HG03139 (cell line): ENCODE measurements around the gene APOL3.
"Not testable (repeated sequence)": the region's sequence is repeated elsewhere in the genome, so short reads cannot be mapped to it uniquely, and the experiment has no call there.

Source experiments
- ATAC-seq: cut with Tn5 transposase; IDR thresholded peaks from one replicate; pipeline ENCODE4 v1.9.1; 2021; ENCODE audit not compliant: unreplicated experiment

Gene APOL3

DNA sequence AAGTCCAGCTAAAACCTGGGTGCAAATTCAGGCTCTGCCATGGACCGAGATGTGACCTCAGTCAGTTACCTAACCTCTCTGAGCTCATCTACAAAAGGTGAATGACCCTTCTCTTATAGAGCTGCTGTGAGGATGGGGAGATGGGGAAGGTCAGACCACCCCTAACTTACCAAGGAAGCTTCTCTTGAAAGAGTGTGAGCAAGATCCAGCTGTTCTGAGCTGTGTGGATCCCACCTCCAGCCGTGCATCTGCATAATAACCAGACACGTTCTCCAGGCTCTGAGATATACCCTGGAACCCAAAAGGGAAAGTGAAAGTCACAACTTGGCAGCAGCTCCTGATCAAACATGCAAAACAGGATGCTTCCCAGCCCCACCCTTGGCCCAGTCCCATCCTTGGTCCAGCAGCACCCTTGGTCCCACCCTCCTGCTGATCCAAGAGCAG is at the start of gene APOL3:
TSS of gene APOL3 (minus strand) at position 257 of the 444 bp plus-strand sequence. CDS start 11,700 bp downstream, outside the sequence.
- ATAC-seq: peak; percentile 47

DNA sequence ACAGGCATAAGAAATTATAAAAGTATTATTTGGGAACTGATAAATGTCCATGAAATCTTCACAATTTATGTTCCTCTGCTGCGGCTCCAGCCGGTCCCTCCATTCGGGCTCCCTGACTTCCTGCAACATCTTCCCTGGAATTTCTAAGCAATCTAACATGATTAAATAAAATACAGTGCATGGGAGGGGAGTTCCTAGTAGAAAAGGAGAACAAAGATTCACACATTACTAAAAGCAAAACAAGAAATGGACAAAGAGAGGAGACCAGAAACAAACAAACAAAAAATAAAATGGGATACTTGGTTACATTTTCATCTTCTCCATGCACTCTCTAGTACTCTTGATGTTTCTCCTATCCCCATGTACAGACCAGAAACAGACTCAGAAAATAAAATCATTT is 49.7 kb upstream of the APOL3 start:
- no peak for ATAC-seq

DNA sequence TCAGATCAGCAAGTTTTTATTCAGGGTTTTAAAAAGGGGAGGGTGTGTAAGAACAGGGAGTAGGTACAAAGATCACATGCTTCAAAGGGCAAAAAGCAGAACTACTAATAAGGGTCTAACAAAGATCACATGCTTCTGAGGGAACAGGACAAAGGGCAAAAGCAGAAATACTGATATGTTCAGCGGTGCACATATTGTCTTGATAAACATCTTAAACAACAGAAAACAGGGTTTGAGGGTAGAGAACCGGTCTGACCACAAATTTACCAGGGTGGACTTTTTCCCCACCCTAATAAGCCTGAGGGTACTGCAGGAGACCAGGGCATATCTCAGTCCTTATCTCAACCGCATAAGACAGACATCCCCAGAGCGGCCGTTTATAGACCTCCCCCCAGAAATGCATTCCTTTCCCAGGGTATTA is 48.9 kb upstream of the APOL3 start:
- ATAC-seq: not testable (repeated sequence)

GRCh38 chr22:36208914-36209313 is 48.4 kb upstream of the APOL3 start:
- no peak for ATAC-seq

DNA sequence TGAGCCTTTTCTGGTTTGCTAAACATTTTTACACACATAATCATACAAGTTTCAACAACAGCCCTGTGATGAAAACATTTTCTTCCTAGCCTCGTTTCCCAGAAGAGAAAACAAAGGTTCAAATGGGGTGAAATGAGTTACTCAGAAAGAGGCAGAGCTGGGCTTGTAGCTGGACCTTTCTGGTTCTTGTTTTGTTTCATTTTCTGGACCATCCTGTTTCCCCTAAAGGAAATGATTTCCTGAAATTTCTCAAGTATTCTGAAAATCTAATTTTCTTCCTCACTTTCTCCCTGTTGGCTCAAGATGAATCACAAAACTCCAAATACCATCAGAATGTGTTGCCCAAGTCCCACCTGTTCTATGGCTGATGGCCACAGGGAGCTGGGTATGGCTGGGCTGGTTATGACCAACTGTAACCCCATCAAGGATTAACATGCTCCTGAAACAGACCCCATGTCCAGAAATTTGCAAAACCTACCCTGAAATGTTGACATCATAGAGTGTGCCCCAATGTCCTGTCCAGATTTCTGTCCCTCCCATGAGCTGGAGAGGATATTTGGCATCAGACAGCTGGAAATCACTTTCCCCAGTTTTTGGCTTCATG is 47.7 kb upstream of the APOL3 start:
- ATAC-seq: no peak

DNA sequence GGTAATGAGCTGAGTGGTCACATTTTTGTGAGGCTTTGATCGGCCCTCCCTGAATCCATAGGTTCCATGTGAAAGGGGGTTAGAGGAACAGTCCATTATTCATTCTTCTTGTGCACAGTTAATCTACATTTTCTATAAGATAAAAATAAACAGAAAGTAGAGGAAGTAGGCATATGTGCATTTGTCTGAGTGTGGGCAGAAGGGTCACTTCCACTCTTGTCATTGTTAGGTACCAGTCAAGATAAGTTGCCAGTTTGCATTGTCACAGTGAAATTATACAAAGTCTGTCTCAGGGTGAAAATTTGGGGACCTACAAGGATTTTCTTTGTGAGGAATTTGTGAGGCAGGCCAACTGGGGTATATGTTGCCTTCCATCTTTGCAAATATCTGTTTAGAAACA is 45.7 kb upstream of the APOL3 start:
- ATAC-seq: no peak

- not testable (repeated sequence) for ATAC-seq
Measured at GRCh38 chr22:36205573-36205972, 45.0 kb upstream of the APOL3 start.

DNA sequence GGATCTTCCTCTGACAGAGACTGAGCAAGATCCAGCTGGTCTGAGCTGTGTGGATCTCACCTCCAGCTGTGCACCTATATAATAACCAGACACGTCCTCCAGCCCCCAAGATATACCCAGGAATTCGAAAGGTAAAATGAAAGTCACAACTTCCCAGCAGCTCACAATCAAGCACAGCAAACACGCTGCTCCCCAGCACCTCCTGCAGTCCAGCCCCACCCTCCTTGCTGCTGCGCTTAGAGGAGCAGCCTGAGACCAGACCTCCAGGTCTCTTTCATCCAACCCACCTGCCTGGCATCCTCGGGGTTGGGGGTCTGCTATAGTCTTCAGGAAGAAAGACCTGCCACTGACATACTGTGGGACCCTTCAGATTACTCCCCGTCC is 44.1 kb upstream of the APOL3 start:
- no peak for ATAC-seq

GRCh38 chr22:36204001-36204631 is 43.6 kb upstream of the APOL3 start:
- ATAC-seq: no peak

- ATAC-seq: not testable (repeated sequence)
Measured at GRCh38 chr22:36203441-36203840, 42.9 kb upstream of the APOL3 start.

DNA sequence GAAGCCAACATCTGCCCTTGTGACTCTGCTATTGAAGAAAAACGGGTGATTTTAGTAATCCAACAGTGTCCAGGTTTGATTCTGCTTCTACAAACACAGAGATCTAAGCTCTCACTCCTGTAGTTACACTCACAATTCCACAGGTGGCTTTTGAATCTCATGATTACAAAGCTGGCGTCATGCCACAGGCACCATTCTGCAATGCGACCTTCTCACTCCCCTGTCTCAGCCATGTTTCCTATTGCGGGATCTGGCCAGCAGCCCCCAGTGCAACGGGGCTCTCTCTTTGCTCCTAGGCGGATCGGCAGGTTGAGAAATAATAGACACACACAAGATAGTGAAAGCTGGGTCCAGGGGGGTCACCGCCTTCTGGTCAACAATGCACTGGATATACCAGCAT is 42.4 kb upstream of the APOL3 start:
- ATAC-seq: not testable (repeated sequence)

DNA sequence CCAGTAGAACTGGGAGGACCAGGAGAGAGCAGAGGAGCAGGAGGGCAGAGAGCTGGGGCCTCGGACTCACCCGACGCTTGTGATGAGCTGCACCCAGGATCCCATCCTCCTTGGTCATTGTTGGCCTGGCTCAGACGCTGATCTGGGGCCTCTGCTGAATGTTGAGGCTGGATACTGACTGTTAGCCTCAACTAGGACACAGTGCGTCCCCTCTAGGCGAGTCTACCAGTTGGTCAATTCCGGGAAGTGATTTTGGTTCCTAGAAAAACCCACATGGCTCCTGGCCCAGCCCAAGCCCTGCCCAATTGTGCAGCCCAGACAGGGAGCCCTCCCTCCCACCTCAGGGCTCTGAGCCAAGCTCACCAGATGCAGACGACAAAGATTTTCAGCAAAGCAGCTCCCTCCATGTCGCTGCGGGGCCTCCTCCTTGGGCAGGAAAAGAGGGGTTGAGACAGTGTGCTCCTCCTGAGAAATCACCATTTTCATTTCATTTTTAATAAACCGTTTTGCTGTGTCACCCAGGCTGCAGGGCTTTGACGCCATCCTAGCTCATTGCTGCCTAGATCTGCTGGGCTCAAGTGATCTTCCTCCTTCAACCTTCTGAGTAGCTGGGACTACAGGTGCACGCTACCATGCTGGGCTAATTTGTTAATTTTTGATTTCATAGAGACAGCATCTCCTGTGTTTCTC is 41.2 kb upstream of the APOL3 start, which contains the start of gene APOL4:
TSS of gene APOL4 (minus strand) at position 180 of the 690 bp plus-strand sequence. CDS start at position 105, 75 bp downstream.
- no peak for ATAC-seq

- ATAC-seq: not testable (repeated sequence)
Measured at GRCh38 chr22:36201025-36201424, 40.5 kb upstream of the APOL3 start.

GRCh38 chr22:36199001-36199551 is 38.5 kb upstream of the APOL3 start:
- ATAC-seq: no peak

DNA sequence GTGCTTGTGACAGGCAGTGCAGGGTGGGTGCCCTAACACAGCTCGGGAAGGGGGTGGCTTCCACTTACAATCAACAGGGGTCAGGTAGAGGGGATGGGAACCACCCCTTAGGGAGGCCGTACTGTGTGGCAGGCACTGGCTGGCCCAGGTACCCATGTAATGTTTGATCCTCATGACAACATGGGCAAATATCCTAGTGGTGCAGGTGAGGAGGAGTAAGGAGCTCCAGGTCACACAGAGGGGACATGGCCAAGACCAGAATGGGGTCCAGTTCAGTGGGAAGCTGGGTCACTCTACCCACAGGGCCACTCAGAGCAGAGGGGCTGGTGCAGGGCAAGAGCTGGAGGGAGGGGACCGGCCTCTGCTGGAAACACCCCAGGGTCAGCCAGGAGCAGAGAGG is 38.0 kb upstream of the APOL3 start:
- no peak for ATAC-seq

DNA sequence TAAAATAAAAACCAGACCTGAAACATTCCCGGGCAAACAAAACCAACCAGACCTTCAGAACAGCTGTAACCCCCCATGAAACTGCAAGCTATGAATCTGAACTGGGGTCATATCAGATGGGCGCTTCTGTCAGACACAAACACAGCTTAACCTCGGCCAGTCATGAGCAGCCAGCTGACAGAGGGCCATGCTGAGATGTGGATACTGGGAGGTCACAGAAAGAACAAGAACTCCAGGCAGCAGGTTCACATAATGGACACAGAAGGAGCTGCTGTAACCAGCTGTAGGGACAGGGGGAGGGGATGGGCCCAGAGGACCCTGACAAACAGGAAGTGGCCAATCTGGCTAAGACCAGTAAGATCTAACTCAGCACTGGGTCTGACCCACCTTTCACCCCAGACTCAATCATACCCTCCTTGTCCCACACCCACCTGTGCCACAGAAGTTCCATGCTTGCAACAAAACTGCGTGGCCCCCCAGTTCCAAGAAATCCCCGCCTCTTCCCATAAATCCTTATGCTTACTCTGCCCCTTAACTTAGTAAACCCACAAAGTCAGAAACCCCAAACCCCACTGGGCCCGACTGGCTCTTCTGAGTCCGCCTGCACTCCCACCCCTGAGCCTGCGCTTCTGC is 37.1 kb upstream of the APOL3 start:
- no peak for ATAC-seq

DNA sequence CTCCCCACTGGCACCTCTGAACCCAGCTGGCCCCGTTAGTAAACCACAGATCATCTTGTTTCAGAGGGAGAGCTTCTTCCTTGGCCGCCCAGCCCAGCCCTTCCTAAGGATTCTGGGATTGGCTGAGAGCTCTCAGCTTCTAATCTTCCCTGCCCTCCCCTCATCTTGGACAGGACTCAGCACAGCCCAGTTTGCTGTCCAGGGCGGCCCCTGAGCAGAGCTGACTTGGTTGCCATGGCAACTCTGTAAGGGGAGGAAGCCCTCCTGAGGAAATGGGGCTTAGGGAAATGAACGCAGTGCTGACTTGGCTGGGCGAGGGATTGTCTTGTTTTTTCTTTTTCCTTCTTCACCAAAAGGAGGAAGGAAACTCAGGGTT is 36.5 kb upstream of the APOL3 start:
- ATAC-seq: no peak

DNA sequence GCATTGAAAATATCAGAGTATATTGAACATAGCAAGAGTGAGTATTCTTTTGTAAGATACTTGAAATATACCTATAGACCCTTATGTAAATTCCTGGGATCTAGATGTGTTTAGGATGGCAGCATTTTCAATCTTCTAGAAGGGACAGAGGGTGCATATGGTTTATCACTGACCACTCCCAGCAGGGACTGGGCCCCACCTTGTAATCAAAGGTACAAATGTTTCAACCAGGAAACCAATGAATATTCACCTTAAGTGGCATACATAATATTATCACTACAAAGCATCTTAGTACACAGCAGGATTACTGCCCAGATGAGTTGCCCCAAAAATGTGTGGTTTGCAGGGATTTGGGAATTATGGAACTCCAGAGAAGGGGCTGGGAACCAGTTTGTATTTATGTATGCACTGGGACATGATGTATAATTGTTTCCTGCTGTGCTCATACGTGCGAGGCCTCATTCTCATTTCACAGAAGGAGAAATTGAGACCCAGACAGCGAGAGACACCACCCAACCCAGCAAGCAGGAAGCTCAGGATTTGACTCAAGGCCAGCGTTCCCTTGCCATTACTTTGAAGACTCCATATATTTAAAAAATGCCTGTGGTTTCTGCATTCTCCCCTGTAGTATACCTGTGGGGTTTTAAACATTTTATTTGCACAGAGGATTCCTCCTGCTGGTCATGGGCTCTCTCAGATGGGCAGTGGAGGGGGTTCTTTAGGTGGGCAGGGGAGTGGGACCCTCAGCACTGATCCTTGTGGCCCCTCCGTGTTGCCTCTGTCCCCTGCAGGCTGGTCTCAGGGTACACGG is 35.9 kb upstream of the APOL3 start:
- ATAC-seq: no peak

DNA sequence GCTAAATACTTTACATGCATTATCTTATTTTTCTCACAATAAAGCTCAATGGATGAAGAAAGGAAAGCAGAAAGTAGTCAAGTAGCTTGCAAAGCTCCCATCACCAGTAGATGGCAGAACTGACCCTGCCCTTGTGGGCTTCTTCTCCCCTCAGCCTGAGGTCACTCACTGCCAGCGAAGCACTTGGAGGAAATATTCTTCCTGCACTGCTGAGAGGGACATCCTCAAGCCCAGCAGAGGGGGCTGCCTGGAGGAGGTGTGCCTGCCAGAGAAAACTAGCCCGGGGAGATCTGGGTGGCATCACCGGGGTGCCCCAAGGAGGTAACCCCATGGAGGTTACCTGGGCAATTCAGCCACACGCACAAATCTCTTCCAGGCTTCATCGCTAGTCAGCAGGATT is 34.4 kb upstream of the APOL3 start:
- no peak for ATAC-seq

GRCh38 chr22:36194385-36194784 is 33.8 kb upstream of the APOL3 start:
- ATAC-seq: no peak

GRCh38 chr22:36193577-36193976 is 33.0 kb upstream of the APOL3 start:
- no peak for ATAC-seq
